Right cardiac atrium (tissue), 5 donors: ENCODE data around the gene RNFT1. TPM values are rescaled to one million over a fixed set of nuclear protein-coding genes. Genes with fewer than 3 reads are reported as not detected.
"Not testable (repeated sequence)": the region's sequence is repeated elsewhere in the genome, so short reads cannot be mapped to it uniquely, and the experiment has no call there.

Experiments used
- ATAC-seq, 2 donors: fragments of 200-7000 bp; cut with Tn5 transposase; one replicate each; pipeline versions ENCODE4 v1.8.0 to v1.9.1; 2020; ENCODE audit warnings: moderate library complexity in 2 of 2, mild to moderate bottlenecking in 1 of 2
- DNase-seq, 3 donors: peaks; one replicate each; pipeline ENCODE4 v3.0.0-alpha.2; 2020
- H3K27ac ChIP-seq: one replicate; pipeline ENCODE4 v1.5.1; 2013; ENCODE audit warnings: mild to moderate bottlenecking, low read length, control low read depth, moderate library complexity
- H3K27me3 ChIP-seq: one replicate; pipeline ENCODE4 v1.6.1; 2013; ENCODE audit not compliant: control insufficient read depth, insufficient read depth
- H3K4me1 ChIP-seq: one replicate; pipeline ENCODE4 v1.6.1; 2013; ENCODE audit warnings: low read length; ENCODE audit not compliant: control insufficient read depth, insufficient read depth
- H3K4me3 ChIP-seq: one replicate; pipeline ENCODE4 v1.5.1; 2013; ENCODE audit warnings: low read length, control low read depth
- H3K9me3 ChIP-seq: one replicate; pipeline ENCODE4 v1.6.1; 2013; ENCODE audit warnings: low read length; ENCODE audit not compliant: control insufficient read depth
- whole genome bisulfite sequencing: extraction: QIAGEN DNeasy Blood & Tissue Kit; methylation state at CpG from one replicate; pipeline ENCODE4 v1.1.7; 2013; 5-methylcytosine and 5-hydroxymethylcytosine counted together
- intact Hi-C, 4 donors: fragments of 100-400 bp; cut with DNase I; formaldehyde crosslinking; loops; one replicate each; pipeline versions ENCODE4 v1.11.0 to v1.14.0; 2022 to 2023
- polyA plus RNA-seq: library from polyadenylated mRNA; stranded (reverse); fragments of 200-250 nt; gene quantifications from one replicate; pipeline ENCODE4 v1.2.3, GENCODE V29; 2013
- total RNA-seq, 4 donors: library from RNA; stranded (reverse); fragmentation: NEBNext Ultra II Directional; extraction: Animal tissue kit (Norgen Biotek cat#: 25700); gene quantifications; one replicate each; pipeline ENCODE4 v1.2.1, GENCODE V29; 2021
- donor health status: healthy with polysubstance abuse.
- donor health status: DM: no; HTN: yes; CAD: no.
- donor health status: DM: no; HTN: no; CAD: no.
- donor health status: DM: no; HTN: yes; CAD: no; lungs with severe emphysema.
- donor health status: DM: yes; HTN: yes; CAD: no.

The RNFT1 gene
- total and polyA plus RNA-seq, 5 donors, result 8.1 to 17.9 (median 11.3) TPM

- H3K4me1 ChIP-seq, H3K27ac ChIP-seq, H3K9me3 ChIP-seq, H3K27me3 ChIP-seq, intact Hi-C loops, H3K4me3 ChIP-seq, DNase-seq: not testable (repeated sequence)
- 52% methylated on average over 3 of the region's 3 CpGs for WGBS
- ATAC-seq, result peak; percentile 62 to 80
Observed at GRCh38 chr17:59930768-59931167, 33.8 kb downstream of the RNFT1 start.

- H3K4me1 ChIP-seq, ATAC-seq, H3K4me3 ChIP-seq, H3K27me3 ChIP-seq, intact Hi-C loops, H3K9me3 ChIP-seq, DNase-seq, H3K27ac ChIP-seq: not testable (repeated sequence)
- 97% methylated on average over 2 of the region's 2 CpGs for WGBS
Observed at GRCh38 chr17:59930121-59930520, 34.4 kb downstream of the RNFT1 start.

- H3K27ac ChIP-seq, intact Hi-C loops, DNase-seq, H3K4me3 ChIP-seq, H3K4me1 ChIP-seq, H3K9me3 ChIP-seq, H3K27me3 ChIP-seq, ATAC-seq: not testable (repeated sequence)
- 97% methylated on average over 5 of the region's 5 CpGs for WGBS
Observed at GRCh38 chr17:59920637-59921036, 43.9 kb downstream of the RNFT1 start.

GRCh38 chr17:59916446-59916845 lies 48.1 kb downstream of the RNFT1 start:
- intact Hi-C loops, result loop anchor here in 2 of 4 donors (10.0 kb wide), 2 partner anchors 118 to 128 kb away; no protein-coding TSS in a partner anchor
- DNase-seq, result no peak
- no peaks in the 10 kb centered on the region for H3K9me3 ChIP-seq
- H3K4me3 ChIP-seq, result no peak overlapping the region
- no peak overlapping the region for H3K27ac ChIP-seq
- no peaks in the 10 kb centered on the region for H3K27me3 ChIP-seq
- H3K4me1 ChIP-seq, result no peaks in the 10 kb centered on the region
- ATAC-seq, result no peak

- Histone ChIP-seq H3K27ac (no peak overlapping the region), H3K4me1 (no peaks in the 10 kb centered on the region), H3K4me3 (no peak overlapping the region), H3K9me3 (no peaks in the 10 kb centered on the region), H3K27me3 (no peaks in the 10 kb centered on the region)
- ATAC-seq (no peak), DNase-seq (no peak)
- 85% methylated on average over 1 of the region's 1 CpG for WGBS
- intact Hi-C loops, result loop anchor here in 2 of 4 donors (10.0 kb wide), 2 partner anchors 120 to 130 kb away; no protein-coding TSS in a partner anchor
Observed at GRCh38 chr17:59914274-59914854, 50.2 kb downstream of the RNFT1 start.

GRCh38 chr17:59907467-59907866 lies 57.1 kb downstream of the RNFT1 start:
- H3K4me3 ChIP-seq, result no peak overlapping the region
- 92% methylated on average over 3 of the region's 3 CpGs for WGBS
- H3K27ac ChIP-seq, result no peak overlapping the region
- H3K9me3 ChIP-seq, result no peaks in the 10 kb centered on the region
- no peaks in the 10 kb centered on the region for H3K27me3 ChIP-seq
- H3K4me1 ChIP-seq, result no peaks in the 10 kb centered on the region
- ATAC-seq (no peak), DNase-seq (no peak)
- intact Hi-C loops, result no loop called here

- intact Hi-C loops, result no loop called here
- no peak for DNase-seq
- no peaks in the 10 kb centered on the region for H3K27me3 ChIP-seq
- no peak for ATAC-seq
- H3K4me3 ChIP-seq, result no peak overlapping the region
- H3K27ac ChIP-seq, result no peak overlapping the region
- 91% methylated on average over 2 of the region's 2 CpGs for WGBS
- no peaks in the 10 kb centered on the region for H3K4me1 ChIP-seq
- no peaks in the 10 kb centered on the region for H3K9me3 ChIP-seq
Observed at GRCh38 chr17:59903455-59903854, 61.1 kb downstream of the RNFT1 start.

Other genes starting within 250 kb of the RNFT1 start
- gene TUBD1, start 71.8 kb downstream of the RNFT1 start, total RNA-seq, result 1 to 10 TPM; 7.1 to 8.5 (median 8.3) TPM
- 5.1 TPM for gene TUBD1, start 71.8 kb downstream of the RNFT1 start, polyA plus RNA-seq
- gene RPS6KB1, start 71.6 kb downstream of the RNFT1 start, total RNA-seq, result 10 to 100 TPM; 21.9 to 31.3 (median 28.0) TPM
- 7.8 TPM for gene RPS6KB1, start 71.6 kb downstream of the RNFT1 start, polyA plus RNA-seq
- 10 to 100 TPM; 11.6 to 14.9 (median 13.5) TPM for gene HEATR6, start 114.2 kb upstream of the RNFT1 start, total RNA-seq
- 7.4 TPM for gene HEATR6, start 114.2 kb upstream of the RNFT1 start, polyA plus RNA-seq
- gene CA4, start 185.2 kb upstream of the RNFT1 start, total RNA-seq, result 10 to 100 TPM in 1 of 4 donors, 1 to 10 TPM in 3; 2.3 to 11.3 (median 4.3) TPM
- 17.6 TPM for gene CA4, start 185.2 kb upstream of the RNFT1 start, polyA plus RNA-seq